K562 (cell line): Measurements from ENCODE around the gene ABHD18. TPM values are rescaled to one million over a fixed set of nuclear protein-coding genes. Genes with fewer than 3 reads are reported as not detected.

Experiments used
- CBX1 ChIP-seq: sonication (generic); IDR thresholded peaks from 2 replicates; pipeline ENCODE4 v1.6.1; 2016; ENCODE audit warnings: antibody characterized with exemption, low read depth, mild to moderate bottlenecking
- ILK ChIP-seq: fragments of 450-650 bp; IDR thresholded peaks from 2 replicates; pipeline ENCODE4 v1.6.1; 2016; ENCODE audit warnings: missing genetic modification characterization, low read depth, mild to moderate bottlenecking, missing compliant biosample characterization, moderate library complexity, borderline replicate concordance
- L3MBTL2 ChIP-seq: fragments of 450-650 bp; IDR thresholded peaks from 2 replicates; pipeline ENCODE4 v1.6.1; 2016; ENCODE audit warnings: mild to moderate bottlenecking, moderate library complexity
- MTA1 ChIP-seq: fragments of 450-650 bp; IDR thresholded peaks from 2 replicates; pipeline ENCODE4 v1.6.1; 2017; ENCODE audit warnings: borderline replicate concordance
- NR2F6 ChIP-seq: fragments of 450-650 bp; formaldehyde crosslinking; IDR thresholded peaks from 2 replicates; pipeline ENCODE4 v1.4.0; 2020; ENCODE audit warnings: mild to moderate bottlenecking
- PHTF2 ChIP-seq: fragments of 250-450 bp; sonication (Bioruptor Pico); IDR thresholded peaks from 2 replicates; pipeline ENCODE4 v1.5.0; 2021; ENCODE audit warnings: mild to moderate bottlenecking
- POLR2AphosphoS2 ChIP-seq: IDR thresholded peaks from 2 replicates; pipeline ENCODE4 v1.6.1; 2012; ENCODE audit warnings: low read length, improper control_type of control experiment
- PURB ChIP-seq: sonication (generic); formaldehyde crosslinking; IDR thresholded peaks from 2 replicates; pipeline ENCODE4 v1.9.0; 2021; ENCODE audit warnings: low read depth, mild to moderate bottlenecking, missing genetic modification reagents
- RBBP5 ChIP-seq: fragments of 200-600 bp; sonication (generic); IDR thresholded peaks from 2 replicates; pipeline ENCODE4 v1.6.1; 2012; ENCODE audit warnings: borderline replicate concordance, mild to moderate bottlenecking, low read length, control low read depth, inconsistent platforms; ENCODE audit not compliant: insufficient read depth, poor library complexity, severe bottlenecking
- SLC30A9 ChIP-seq: fragments of 250-450 bp; sonication (Bioruptor Pico); IDR thresholded peaks from 2 replicates; pipeline ENCODE4 v1.8.0; 2022; ENCODE audit warnings: mild to moderate bottlenecking, moderate library complexity
- SMAD2 ChIP-seq: fragments of 150-350 bp; IDR thresholded peaks from 2 replicates; pipeline ENCODE4 v1.6.1; 2014; ENCODE audit warnings: low read depth, mild to moderate bottlenecking, low read length
- TRIM24 ChIP-seq, 2 experiments: fragments of 450-650 bp; IDR thresholded peaks; 2 replicates each; pipeline ENCODE4 v1.6.1; 2016
- U2AF2 ChIP-seq: fragments of 200-400 bp; formaldehyde crosslinking; optimal IDR thresholded peaks from 2 replicates; pipeline ENCODE3; 2017; ENCODE audit warnings: low read depth, mild to moderate bottlenecking, low read length
- ZBTB1 ChIP-seq: sonication (generic); formaldehyde crosslinking; IDR thresholded peaks from 2 replicates; pipeline ENCODE4 v1.8.1; 2023; ENCODE audit warnings: missing genetic modification reagents, low read depth, mild to moderate bottlenecking, borderline replicate concordance
- polyA plus RNA-seq, 8 experiments: library from polyadenylated mRNA; depleted of rRNA in 4 of 8; stranded (reverse) in 5 of 8; unstranded in 3 of 8; fragments of >200 nt; fragmentation: Nextera tagmentation in 2 of 8; fragmentation: Illumina TruSeq in 1 of 8; extraction: Ambion mirVana in 2 of 8; extraction: Trizol in 1 of 8; gene quantifications; 2 replicates each; pipeline versions ENCODE4 v1.2.1 to v1.2.3, GENCODE V29; 2011 to 2014; ENCODE audit warnings: inconsistent platforms in 1 of 8, missing spikeins in 1 of 8
- total RNA-seq, 7 experiments: library from RNA; depleted of rRNA in 6 of 7; stranded (reverse); fragments of >200 nt in 6 of 7; fragmentation: Illumina TruSeq in 2 of 7; extraction: Trizol in 2 of 7; gene quantifications; 2 replicates each; pipeline versions ENCODE4 v1.2.1 to v1.2.3, GENCODE V29; 2011 to 2021; ENCODE audit warnings: low replicate concordance in 1 of 7
- TF ChIP-seq, protein P1 (sequence below), 2 experiments: IDR thresholded peaks; 2 replicates each; pipeline ENCODE4 v1.6.1; 2012; ENCODE audit warnings: improper control_type of control experiment in 2 of 2, low read depth in 2 of 2, low read length in 2 of 2, borderline replicate concordance in 1 of 2
- TF ChIP-seq, protein P2 (sequence below): fragments of 450-650 bp; IDR thresholded peaks from 2 replicates; pipeline ENCODE4 v1.6.1; 2017; ENCODE audit warnings: mild to moderate bottlenecking, moderate library complexity
- TF ChIP-seq, protein P3 (sequence below): fragments of 250-450 bp; sonication (Bioruptor Pico); IDR thresholded peaks from 2 replicates; pipeline ENCODE4 v1.4.0; 2020
- TF ChIP-seq, protein P4 (sequence below): fragments of 450-650 bp; IDR thresholded peaks from 2 replicates; pipeline ENCODE4 v1.6.1; 2016; ENCODE audit warnings: mild to moderate bottlenecking

The ABHD18 gene
- total and polyA plus RNA-seq, 9 of the 15 experiments (the other 6 are each of a cell fraction or from before 2014, with no cell fraction given) = 6.1 to 25.0 (median 16.0) TPM

DNA sequence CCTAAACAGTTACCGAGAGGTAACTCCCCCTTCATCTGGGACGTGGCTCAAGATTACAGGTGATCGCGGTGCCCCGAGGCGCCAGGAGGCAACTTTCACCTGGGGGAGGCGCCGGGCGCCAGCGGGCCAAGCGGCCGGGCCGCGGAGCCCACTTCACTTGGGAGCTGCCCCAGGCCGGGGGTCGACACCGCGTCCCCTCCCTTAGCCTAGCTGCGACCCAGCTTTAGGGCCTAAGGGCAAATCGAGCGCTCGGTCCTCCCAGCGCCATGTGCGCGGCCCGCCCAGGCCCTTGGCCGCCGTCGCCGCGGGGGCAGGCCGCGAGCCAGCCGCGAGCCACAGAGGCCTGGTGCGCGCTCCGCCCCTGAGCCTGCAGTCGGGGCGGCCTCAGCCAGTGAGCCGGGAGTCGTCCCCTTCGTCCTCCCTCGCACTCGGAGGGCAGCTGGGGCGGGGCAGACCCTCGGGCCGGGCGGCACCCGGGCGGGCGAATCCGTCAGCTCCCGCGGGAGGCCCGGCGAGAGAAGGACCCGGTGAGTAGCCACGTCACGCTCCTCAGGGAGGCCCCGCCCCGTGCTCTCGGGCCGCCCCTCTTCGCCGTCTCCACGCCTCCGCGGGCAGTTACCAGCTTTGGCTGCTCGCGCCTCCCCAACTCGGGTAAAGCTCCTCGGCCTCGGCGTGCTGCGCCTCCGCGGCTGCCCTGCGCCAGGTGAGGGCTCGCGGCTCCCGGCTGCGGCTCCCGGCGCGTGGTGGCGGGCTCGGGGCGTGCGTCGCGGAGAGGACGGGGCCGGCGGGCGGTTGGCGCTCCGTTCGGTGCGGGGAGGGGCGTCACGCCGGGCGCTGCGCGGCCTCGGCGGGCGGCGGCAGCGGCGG, 95.7 kb downstream of the ABHD18 start, which contains the start of gene LARP1B (continued):
- TF ChIP-seq, protein P1, sequence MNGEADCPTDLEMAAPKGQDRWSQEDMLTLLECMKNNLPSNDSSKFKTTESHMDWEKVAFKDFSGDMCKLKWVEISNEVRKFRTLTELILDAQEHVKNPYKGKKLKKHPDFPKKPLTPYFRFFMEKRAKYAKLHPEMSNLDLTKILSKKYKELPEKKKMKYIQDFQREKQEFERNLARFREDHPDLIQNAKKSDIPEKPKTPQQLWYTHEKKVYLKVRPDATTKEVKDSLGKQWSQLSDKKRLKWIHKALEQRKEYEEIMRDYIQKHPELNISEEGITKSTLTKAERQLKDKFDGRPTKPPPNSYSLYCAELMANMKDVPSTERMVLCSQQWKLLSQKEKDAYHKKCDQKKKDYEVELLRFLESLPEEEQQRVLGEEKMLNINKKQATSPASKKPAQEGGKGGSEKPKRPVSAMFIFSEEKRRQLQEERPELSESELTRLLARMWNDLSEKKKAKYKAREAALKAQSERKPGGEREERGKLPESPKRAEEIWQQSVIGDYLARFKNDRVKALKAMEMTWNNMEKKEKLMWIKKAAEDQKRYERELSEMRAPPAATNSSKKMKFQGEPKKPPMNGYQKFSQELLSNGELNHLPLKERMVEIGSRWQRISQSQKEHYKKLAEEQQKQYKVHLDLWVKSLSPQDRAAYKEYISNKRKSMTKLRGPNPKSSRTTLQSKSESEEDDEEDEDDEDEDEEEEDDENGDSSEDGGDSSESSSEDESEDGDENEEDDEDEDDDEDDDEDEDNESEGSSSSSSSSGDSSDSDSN (IDR thresholded peaks at IDR 0.05; ENCODE audit: borderline replicate concordance in 1 of 2, low read depth in 2 of 2, low read length in 2 of 2) = peak; percentile 76 to 89
- TF ChIP-seq, protein P2, sequence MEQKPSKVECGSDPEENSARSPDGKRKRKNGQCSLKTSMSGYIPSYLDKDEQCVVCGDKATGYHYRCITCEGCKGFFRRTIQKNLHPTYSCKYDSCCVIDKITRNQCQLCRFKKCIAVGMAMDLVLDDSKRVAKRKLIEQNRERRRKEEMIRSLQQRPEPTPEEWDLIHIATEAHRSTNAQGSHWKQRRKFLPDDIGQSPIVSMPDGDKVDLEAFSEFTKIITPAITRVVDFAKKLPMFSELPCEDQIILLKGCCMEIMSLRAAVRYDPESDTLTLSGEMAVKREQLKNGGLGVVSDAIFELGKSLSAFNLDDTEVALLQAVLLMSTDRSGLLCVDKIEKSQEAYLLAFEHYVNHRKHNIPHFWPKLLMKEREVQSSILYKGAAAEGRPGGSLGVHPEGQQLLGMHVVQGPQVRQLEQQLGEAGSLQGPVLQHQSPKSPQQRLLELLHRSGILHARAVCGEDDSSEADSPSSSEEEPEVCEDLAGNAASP = no peak
- TF ChIP-seq PHTF2 (CRISPR knock-in tag) = no peak
- no peak for TF ChIP-seq SMAD2
- TF ChIP-seq ZBTB1 = peak; percentile 91
- no peak for TF ChIP-seq ILK (tag)
- TF ChIP-seq CBX1 = peak; percentile 90; the same call in 1 of the 2 replicates
- no peak for TF ChIP-seq POLR2AphosphoS2
- no peak for TF ChIP-seq TRIM24 (IDR thresholded peaks at IDR 0.05)
- TF ChIP-seq, protein P3, sequence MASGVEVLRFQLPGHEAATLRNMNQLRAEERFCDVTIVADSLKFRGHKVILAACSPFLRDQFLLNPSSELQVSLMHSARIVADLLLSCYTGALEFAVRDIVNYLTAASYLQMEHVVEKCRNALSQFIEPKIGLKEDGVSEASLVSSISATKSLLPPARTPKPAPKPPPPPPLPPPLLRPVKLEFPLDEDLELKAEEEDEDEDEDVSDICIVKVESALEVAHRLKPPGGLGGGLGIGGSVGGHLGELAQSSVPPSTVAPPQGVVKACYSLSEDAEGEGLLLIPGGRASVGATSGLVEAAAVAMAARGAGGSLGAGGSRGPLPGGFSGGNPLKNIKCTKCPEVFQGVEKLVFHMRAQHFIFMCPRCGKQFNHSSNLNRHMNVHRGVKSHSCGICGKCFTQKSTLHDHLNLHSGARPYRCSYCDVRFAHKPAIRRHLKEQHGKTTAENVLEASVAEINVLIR (CRISPR knock-in tag) = no peak
- TF ChIP-seq U2AF2 = no peak
- no peak for TF ChIP-seq SLC30A9
- peak; percentile 58 for TF ChIP-seq RBBP5
- no peak for TF ChIP-seq PURB (CRISPR knock-in tag)
- TF ChIP-seq NR2F6 (CRISPR knock-in tag) = no peak
- TF ChIP-seq L3MBTL2 = peak; percentile 98
- TF ChIP-seq, protein P4, sequence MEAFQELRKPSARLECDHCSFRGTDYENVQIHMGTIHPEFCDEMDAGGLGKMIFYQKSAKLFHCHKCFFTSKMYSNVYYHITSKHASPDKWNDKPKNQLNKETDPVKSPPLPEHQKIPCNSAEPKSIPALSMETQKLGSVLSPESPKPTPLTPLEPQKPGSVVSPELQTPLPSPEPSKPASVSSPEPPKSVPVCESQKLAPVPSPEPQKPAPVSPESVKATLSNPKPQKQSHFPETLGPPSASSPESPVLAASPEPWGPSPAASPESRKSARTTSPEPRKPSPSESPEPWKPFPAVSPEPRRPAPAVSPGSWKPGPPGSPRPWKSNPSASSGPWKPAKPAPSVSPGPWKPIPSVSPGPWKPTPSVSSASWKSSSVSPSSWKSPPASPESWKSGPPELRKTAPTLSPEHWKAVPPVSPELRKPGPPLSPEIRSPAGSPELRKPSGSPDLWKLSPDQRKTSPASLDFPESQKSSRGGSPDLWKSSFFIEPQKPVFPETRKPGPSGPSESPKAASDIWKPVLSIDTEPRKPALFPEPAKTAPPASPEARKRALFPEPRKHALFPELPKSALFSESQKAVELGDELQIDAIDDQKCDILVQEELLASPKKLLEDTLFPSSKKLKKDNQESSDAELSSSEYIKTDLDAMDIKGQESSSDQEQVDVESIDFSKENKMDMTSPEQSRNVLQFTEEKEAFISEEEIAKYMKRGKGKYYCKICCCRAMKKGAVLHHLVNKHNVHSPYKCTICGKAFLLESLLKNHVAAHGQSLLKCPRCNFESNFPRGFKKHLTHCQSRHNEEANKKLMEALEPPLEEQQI = no peak
- no peak for TF ChIP-seq MTA1
